ENCODE measurements around the gene UTS2B.
"Not testable (repeated sequence)": the region's sequence is repeated elsewhere in the genome, so short reads cannot be mapped to it uniquely, and the experiment has no call there.

The UTS2B gene

DNA sequence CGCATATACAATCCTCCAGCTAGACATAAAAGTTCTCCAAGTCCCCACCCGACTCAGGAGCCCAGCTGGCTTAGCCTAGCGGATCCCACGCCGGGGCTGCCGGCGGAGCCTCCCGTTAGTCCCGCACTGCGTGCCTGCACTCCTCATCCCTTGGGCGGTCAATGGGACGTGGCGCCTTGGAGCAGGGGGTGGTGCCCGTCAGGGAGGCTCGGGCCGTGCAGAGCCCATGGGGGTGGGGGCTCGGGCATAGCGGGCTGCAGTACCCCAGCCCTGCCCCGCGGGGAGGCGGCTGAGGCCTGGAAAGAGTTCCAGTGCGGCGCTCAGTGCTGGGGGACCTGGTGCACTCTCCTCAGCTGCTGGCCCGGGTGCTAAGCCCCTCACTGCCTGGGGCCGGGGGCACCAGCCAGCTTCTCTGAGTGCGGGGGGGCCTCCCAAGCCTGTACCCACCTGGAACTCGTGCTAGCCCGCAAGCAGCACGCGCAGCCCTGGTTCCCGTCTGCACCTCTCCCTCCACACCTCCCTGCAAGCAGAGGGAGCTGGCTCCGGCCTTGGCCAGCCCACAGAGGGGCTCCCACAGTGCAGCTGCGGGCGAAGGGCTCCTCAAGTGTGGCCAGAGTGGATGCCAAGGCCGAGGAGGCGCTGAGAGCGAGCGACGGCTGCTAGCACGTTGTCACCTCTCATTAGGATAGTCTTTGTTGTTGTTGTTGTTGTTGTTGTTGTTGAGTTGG, 13.3 kb downstream of the UTS2B start:
- DNase-seq: no peak

DNA sequence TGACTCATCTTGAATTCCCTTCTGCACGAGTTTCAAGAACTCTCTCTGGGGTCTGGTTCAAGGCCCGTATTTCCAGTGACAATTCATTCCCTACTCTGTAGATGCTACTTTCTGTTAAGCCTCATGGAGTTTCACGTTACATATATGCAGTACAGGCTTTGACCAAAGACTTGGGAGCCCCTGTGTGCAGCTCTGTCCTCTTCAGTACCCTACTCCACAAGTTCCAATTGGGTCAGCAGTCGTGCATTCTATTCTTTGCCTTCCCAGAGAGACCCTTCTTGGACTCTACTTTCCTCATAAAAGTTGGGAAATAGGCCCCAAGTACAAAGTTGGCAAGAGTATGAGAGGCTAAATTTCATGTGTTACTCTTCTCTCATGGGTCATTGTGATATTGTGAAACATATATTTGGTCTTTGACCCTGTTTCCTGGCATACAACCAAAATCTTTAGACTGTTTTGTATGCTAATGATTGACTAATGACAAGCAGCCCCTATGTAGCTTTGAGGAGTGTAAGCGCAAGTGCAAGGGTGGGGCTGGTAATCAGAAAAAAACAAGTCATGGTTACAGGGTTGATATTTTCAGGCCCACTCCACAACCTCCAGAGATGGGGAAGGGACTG, 16.1 kb downstream of the UTS2B start:
- DNase-seq: no peak

DNA sequence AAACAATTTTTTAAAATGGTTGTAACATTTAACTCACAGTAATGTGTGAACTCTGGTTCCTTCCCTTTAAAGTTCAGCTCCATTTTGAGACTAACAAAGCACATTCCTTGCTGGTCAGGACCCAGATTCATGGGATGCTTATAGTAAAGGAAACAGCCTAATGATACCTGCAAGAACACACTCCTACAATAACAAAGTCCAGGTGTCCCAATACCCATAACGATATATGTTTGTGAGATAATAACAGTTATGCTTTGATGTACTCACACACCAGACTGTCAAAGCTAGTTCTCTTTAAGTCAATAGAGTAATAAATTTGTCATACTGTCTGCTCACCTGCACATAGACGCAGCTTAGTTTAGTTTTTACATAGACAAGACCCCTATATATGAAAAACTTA, 17.0 kb downstream of the UTS2B start:
- DNase-seq: no peak

DNA sequence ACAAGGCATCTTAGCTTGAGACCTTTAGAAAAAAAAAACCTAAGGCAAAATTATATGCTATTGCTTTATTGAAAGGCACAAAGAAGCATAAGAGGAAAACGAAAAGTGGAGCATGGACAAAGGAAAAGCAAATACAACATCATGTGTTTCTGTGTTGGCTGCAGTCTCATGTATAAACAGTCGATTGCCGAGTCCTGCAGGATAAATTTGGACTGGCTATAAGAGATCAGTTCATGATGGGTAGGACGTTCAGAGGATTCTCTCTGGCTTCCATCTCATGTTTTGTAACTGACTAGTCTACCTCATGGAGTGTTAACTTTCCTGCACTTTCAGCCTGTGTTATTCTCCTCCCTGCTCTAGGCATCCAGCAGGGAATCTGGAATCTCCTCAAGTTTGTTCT, 23.0 kb downstream of the UTS2B start:
- DNase-seq: no peak

DNA sequence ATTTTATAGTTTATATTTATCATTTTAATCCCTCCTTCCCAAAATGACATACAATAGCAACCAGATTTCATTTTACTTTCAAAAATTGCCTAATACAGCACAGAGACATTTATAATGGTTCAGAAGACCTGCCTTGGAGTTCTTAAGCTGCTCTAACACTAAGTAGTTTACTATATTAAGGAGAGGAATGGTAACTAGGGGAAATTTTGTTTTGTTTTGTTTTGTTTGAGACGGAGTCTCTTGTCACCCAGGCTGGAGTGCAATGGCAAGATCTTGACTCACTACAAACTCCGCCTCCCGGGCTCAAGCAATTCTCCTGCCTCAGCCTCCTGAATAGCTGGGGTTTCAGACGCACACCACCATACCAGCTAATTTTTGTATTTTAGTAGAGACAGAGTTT, 23.9 kb downstream of the UTS2B start:
- no peak for DNase-seq

DNA sequence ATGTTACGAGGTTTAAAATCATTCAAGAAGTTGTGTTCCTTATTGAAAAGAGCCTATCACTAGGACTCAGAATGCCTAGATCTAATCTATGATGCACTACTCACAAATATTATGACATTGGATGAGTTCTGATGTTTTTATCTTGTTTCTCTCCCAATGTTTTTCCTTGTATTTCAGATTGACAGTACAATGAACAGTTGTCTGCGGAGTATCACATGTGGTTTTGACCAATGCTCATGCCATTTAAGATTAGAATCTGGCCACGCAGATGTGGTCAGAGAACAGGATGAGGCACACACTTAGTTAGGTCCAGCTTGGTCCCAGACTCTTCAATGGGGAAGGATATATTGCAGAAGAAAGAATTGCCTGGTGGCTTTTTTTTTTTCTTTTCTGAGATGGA, 26.7 kb downstream of the UTS2B start:
- no peak for DNase-seq

DNA sequence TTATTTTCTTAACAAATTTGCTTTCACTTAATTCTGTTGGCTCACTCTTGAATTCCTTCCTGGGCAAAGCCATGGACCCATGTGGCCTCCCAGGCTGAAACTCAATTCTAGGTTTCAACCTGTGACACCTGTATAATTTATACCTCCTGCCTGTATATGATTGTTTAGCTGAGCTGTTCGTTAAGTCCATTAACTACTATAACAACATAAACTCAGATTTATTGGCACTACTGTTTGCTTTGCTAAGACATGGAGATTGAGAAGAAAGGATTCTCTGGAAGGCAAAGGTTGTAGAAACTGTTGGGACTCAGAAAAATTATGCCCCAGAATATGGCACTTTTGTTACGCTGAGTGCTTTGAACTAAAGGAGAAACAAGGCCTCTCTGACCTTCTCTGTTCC, 27.9 kb downstream of the UTS2B start:
- DNase-seq: no peak

DNA sequence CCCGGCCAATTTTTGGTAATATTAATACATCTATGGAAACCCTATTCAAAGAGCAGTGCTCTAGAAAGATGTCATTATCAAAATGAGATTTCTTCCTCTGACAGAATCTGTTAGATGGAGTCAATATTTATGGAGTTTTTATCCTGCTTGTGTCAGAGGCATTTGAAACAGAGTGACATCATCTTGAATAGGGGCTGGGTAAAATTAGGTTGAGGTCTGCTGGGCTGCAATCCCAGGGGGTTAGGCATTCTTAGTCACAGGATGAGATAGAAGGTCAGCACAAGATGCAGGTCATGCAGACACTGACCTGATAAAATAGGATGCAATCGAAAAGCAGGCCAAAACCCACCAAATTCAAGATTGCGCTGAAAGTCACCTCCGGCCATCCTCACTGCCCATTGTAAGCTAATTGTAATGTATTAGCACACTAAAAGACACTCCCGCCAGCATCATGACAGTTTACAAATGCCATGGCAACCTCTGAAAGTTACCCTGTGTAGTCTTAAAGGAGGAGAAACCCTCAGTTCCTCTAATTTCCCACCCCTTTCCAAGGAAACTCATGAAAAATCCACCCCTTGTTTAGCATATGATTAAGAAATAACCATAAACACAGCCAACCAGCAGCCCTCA, 28.4 kb downstream of the UTS2B start:
- DNase-seq: no peak

DNA sequence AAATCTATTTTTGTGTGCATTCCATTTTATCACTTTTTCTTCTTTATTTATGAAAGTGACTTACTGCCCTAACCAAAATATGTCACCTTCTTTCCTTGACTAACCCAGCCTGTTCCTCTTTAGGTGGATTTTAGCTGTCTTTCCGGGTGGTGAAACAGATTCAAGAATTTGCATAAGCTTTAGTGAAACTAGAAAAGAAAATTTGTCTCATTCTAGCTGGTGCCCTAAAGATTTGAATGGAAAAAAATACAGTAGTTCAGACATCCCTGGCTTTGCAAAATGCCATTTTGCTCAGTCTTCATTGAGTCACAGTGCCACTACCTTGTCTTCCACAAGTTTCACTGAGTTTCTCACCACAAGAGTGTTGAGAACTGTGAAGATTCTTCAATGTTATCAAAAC, 29.3 kb downstream of the UTS2B start:
- no peak for DNase-seq

DNA sequence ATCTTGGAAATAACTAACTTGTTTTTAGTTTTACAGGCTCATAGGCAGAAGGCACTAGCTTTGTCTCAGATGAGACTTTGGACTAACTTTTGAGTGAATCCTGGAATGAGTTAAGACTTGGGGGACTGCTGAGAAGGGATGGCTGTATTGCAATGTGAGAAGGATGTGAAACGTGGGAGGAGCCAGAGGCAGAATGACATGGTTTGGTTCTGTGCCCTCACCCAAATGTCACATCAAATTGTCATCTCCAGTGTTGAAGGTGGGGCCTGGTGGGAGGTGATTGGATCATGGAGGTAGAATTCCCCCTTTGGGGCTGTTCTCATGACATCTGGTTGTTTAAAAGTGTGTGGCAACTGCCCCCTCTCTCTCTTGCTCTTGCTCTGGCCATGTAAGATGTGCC, 29.9 kb downstream of the UTS2B start:
- DNase-seq: no peak

DNA sequence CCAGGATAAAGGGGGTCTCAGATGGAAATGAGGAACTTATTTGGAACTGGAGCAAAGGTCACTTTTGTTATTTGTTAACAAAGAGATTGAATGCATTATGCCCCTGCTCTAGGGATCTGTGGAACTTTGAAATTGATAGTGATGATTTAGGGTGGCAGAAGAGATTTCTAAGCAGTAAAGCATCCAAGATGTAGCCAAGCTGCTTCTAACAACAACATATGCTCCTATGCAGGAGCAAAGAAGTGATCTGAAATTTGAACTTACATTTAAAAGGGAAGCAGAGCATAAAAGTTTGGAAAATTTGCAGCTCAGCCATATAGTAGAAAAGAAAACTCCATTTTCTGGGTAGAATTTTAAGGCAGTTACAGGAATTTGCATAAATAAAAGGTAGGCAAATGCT, 31.5 kb downstream of the UTS2B start:
- DNase-seq: no peak

DNA sequence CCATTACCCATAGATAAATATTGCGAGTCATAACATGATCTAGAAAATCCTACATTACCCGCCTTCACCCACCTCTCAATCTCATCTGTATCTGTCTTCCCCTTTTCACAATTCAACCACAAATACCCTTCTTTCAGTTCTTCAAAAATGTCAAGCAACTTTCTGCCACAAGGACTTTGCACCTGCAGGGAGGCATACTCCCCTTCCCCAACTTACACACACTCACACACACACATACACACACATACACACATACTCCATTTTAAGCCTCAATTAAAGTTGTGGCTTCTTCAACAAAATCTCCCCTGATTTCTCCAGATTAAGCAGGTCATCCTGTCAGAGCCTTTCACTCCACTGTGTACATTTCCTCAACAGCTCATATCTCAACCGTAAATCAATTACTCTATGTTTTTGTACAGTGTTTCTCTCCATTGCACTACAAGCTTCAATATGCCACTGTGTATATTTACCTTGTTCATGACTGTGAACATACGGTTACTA, 34.2 kb downstream of the UTS2B start:
- no peak for DNase-seq

DNA sequence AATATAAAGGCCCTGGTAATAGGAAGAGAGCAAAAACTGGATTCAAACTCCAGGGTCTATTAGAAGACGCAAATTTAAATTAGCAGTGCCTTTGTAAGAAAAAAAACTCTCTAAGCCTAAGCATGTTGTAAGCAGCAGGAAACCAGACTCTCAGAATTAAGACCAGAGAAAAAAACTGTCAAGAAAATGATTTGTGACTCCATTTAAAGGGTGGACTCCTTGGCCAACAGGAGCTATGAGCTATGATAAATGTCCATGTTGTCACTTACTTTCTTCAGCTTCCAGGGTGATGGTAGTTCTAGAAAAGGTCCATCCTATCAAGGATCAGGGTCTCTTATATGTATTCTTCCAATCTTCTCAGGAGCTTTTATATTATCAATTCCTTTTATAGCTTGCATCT, 36.0 kb downstream of the UTS2B start:
- no peak for DNase-seq

DNA sequence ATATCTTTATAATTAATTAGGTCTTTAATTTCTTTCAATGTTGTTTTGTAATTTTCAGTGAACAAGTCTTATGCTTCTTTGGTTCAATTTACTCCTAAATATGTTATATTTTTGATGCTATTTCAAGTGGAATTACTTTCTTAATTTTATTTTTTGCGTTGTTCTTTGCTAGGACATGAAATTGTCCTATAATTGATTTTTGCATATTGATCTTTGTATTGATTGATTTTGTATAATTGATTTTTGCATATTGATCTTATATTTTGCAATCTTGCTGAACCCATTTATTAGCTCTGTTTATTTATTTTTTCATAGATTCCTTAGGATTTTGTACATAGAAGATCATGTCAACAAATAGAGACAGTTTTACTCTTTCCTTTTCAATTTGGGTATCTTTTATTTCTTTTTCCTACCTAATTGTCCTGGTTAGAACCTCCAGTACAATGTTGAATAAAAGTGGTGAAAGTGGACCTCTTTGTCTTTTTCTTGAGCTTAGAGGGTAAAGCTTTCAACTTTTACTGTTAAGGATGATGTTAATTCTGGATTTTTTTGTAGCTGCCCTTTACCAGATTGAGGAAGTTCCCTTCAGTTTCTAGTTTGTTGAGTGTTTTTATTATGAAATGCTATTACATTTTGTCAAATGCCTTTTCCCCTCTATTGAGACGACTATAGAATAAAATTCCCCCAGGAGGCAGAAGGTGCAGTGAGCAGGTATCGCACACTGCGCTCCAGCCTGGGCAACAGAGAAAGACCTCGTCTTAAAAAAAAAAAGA, 37.9 kb downstream of the UTS2B start:
- DNase-seq: no peak

DNA sequence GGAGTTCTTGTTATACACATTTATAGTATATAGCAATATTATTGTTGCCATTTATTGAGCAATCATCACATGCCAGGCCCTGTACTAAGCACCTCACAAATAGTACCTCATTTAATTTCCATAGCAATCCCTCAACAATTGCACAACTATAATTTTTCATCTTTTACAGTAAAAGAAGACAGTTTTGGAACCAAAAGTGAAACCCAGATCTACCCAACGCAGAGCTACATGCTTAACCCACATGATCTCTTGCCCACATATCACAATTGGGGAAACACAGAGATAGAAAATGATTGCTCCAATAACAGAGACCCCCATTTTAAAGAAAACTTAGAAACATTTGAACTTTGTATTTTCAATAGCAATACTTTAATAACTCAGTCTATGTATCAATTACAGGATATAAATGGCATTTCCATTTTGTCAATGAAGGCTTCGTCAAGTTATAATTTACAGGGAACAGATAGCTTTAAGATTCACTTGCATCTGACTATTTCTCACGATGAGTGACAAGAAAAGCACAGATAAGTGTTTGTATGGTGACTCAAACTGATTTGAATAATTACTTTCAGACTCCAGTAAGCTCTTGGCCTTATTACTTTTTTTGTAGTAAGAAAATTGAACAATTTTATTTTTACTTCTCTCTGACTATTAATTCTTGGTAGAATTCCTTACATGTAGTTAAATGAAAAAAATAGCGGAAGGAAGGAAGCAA, 39.9 kb downstream of the UTS2B start:
- no peak for DNase-seq

DNA sequence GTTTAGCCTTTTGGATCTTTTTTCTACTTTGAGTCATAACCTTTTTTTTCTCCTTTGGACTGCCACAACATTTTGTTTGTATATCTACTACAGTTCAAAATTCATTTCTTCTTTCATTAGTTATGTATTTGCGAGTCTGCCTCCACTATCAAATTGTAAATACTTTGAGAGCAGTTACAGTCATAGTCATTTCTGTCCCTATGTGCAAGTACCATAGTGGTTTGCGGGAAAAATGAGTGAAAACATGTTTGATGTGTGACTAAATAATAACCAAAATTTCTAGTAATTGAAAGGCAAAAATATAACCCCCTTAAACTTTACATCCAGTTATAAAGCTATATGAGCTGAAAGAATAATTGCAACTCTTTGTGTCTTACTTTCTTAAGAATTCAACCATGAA, 46.9 kb downstream of the UTS2B start:
- DNase-seq: no peak

DNA sequence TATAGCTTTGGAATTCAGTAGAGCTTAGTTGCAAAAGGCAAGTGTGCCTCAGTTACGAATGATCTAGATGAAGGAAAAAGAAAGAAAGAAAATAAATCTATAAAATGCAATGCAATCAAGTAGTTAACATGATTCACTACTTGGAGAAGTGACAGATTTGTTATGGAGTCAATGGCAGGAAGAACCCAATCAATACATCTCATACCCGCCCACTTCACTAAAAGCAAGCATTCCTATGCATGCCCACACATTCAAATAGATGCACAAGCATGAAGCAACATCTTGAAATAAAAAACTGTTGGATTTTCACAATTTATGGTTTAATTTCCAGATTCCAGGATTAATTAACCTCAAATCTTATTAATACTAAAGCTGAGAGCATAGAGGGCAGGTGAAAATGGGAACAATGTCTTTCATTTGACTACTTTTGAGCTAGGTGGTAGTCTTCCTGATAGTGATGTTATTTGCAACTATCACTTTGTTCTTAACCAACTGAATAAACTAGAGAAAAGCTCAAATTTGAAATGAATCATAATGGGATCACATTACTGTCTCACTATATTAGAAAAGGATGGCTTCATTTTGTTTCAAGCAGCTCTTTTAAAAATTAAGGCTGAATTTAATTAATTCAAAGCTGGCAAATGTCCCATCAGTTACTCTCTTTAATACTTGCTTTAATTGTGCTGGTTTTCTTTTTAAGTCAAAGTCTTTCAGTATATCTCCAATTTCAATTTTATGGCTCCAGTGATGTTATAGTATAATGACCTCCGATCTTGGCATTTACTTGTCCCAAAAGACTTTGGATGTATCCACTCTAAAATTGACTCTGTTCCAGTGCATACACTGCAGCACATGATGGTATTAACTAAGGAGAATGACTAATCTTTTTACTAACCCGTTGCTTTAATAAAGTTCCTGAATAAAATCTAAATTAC, 47.8 kb downstream of the UTS2B start:
- DNase-seq: no peak

DNA sequence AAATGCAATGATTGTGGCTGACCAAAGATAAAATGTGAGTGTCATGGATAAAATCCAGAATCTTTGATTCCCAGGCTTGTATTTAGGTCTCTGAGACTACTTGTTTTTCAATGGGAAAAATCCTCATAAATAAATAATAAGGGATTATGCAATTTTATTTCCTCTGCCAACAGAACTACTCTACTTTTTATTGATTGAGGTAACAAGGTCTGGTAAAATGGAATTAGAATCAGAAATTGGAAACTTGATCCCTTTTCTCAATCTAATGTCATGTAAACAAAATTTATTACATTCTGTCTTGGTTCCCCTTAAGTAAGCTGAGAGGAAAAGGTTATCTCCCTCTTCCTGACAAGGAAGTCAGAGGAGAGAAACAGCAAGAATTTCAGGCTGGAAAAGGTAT, 49.4 kb downstream of the UTS2B start:
- no peak for DNase-seq

DNA sequence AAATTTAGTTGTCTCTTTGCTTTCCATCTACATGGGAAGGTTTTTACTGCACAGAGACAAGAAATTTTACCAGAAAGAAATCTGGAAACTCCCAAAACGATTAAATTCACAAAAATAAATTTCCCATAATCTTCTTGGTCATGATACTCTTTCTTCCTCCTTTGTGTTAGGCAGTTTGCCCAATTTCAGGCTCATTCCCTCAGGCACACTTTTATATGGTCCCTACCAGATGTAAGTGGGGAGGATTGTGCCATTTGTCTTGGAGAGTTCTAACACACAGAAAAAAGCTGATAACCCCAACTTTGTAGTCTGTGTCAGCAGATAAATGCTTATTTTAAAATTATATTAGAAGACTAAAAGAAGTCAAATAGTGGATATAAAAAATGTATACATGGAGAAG, 50.2 kb downstream of the UTS2B start:
- DNase-seq: no peak

DNA sequence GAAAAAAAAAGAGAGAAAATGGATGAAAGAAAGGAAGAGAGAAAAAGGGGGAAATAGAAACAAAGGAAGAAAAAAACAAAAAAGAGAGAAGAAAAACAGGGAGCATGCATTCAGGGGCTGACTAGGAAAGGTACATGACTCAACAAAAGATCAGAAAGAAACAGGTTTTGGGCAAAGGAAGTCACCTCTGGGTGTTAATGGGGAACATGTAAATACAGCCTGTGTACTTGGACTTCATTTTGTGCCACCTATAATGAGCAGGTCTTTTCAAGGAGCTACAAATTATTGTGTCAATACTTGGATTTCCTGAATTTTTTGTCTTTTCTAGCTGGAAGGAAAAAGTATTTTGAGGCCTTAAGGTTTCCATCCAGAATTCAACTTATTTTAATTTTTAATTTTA, 54.6 kb downstream of the UTS2B start:
- no peak for DNase-seq

DNA sequence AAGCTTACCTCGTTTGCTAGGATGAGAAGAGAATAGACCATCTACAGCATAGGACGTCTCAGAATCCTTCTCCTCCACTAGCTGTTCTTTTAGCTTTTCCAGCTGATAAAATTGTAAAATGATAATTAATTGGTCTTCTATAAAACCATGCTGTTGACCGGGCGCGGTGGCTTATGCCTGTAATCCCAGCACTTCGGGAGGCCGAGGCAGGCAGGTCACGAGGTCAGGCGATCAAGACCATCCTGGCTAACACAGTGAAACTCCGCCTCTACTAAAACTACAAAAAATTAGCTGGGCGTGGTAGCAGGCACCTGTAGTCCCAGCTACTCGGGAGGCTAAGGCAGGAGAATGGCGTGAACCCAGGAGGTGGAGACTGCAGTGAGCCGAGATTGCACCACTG, 55.1 kb downstream of the UTS2B start:
- DNase-seq: not testable (repeated sequence)

Data from activated naive CD4-positive, alpha-beta T cell (primary cell).